HG02970 (cell line): Measurements from ENCODE around the gene NFYC.

Experiments used
- ATAC-seq: cut with Tn5 transposase; IDR thresholded peaks from one replicate; pipeline ENCODE4 v1.9.1; 2021; ENCODE audit warnings: mild to moderate bottlenecking, moderate library complexity, moderate number of reproducible peaks; ENCODE audit not compliant: unreplicated experiment, low FRiP score

NFYC gene

DNA sequence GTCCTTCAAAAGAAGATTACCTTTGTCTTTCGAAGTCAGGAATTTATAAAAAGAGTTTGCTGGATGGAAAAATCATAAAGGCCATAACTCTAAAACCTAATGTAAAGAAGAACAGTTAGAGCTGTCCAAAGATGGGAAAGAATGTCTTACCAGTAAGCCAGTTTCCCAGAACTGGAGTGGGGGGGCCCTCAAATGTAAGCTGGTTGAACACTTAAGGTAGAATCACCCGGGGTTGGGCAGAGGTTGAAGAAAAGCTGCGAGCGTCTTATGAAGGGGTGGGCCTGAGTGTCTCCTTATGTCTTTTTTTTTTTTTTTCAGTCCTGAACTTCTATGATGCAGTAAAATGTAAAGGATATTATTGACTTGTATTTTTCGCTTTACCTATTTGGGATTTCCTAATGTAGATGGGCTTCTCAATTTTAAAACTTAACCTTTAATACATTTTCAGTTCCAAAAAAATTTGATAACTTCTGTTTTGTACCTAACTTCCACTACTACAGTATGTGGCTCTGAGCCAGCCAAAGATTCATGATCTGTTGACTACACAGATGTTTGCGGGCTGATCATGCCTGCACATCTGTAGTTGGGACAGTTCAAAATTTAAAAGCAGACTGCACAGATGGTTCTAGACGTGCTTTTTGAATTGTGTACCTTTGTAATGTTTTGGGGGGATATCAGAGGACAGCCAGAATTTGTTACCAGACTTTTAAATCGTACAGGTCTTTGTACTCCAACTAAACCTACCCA lies 43.6 kb downstream of the NFYC start:
- ATAC-seq = no peak

DNA sequence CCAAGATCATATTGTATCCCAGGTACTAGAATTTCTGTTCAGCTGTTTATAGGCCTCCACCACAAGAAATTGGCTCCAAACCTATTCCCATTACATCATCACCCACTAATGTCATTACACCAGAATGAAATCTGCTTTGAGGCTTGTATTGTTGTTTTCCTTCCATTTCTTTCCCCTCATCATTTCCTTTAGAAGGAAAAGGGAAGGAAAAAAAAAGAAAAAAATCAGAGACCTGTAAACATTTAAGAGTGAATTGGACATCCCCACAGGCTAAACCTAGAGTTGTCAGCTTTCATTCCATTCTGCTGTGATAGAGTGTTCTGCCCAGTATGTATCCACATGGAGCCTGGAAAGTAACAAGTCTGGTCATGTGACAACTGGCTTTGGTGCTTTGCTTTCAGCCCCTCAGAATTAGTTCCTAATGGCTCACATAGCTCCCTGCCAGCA lies 44.6 kb downstream of the NFYC start:
- ATAC-seq = no peak

DNA sequence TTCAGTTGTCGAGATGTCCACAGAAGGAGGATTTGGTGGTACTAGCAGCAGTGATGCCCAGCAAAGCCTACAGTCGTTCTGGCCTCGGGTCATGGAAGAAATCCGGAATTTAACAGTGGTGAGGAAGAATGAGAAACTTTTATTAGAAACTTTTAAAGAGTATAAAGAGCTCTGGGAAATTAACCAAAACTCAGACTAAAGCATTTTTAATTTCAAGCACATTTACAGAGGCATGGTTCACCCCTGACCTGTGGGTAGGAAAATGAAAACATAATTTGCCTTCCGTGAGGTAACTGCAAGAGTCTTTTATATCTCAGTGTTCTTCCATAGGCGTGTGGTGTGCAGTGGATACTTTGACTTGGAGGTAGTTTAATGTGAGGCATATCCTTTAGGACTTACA lies 47.3 kb downstream of the NFYC start:
- no peak for ATAC-seq

DNA sequence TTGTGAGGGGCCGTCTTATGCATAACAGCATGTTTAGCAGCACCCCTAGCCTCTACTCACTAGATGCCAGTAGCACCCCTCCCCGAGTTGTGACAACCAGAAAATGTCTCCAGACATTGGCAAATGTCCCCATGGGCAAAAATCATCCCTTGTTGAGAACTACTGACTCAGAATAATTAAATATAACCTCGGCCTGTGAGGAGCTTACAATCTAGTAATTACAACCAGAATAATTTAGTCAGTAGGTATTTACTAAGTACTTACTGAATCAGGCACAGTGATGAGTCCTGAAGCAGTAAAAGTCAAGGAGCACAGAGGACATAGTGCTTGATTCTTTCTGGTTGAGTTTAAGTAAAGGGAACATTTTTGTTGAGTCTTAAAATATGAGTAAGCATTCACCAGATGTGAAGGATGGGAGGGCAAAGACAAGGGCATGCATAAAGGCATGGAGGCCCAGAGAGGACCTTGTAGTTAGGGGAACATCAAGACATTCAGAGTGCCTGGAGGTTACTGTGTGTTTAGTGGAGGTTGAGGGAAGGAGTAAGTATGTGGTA lies 48.0 kb downstream of the NFYC start:
- no peak for ATAC-seq

DNA sequence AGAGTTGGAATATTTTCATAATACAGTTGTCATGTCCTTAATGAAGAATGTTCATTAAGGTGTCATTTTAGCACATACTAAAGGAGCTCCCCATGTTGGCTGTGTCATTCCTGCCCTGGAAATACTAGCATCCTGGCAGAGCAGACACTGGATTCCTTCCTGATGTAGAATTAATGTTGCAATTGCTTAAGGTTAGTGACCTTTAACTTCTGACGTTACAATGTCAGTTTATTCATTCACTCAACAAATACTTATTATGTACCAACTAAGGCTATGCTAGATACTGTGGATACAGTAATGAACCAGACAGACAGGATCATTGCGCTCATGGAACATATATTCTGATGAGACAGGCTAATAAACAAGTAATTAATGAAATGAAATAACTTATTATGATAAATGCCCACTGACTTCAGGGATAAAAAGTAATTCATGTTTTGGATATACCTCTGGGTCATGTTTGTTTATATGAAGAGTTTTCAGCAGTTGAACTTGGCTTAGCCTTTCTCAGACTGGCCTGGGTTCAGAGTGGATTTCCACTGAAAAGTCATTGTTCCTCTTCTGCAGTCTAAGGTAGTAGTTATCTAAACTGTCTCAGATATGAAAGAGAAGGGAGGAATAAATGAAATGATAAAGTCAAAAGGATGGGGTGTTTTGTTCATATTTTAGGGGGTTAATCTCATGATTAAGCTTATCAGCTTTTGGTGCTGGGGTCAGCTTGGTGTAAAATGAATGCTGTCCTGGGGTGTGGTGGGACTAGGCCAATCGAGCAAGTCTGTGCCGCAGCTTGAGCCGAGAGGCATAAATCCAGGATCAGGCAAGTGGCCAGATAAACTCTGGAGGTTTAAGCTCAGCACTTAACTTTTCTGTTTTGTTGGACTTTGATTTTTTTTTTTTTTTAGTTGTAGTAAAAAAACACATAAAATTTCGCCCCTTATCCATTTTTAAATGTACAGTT lies 48.8 kb downstream of the NFYC start:
- no peak for ATAC-seq

DNA sequence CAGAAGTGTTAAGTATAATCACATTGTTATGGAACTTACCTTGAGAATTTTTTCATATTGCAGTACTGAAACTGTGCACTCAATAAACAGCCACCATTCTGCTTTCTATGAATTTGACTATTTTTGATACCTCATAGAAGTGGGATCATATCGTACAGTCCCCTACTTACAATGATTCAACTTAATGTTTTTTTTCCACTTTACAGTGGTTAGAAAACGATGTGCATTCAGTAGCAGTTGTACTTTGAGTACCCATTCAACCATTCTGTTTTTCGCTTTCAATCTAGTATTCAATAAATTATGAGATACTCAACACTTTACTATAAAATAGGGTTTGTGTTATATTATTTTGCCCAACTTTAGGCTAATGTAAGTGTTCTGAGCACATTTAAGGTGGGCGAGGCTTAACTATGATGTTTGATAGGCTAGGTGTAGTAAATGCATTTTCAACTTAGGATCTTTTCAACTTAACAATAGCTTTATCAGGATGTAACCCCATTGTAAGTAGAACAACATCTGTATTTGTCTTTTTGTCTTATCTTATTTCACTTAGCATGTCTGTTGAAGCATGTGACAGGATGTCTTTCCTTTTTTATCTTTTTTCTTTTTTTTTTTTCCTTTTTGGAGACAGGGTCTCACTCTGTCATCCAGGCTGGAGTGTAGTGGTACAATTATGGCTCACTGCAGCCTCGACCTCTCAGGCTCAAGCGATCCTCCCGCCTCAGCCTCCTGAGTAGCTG lies 49.7 kb downstream of the NFYC start:
- no peak for ATAC-seq

DNA sequence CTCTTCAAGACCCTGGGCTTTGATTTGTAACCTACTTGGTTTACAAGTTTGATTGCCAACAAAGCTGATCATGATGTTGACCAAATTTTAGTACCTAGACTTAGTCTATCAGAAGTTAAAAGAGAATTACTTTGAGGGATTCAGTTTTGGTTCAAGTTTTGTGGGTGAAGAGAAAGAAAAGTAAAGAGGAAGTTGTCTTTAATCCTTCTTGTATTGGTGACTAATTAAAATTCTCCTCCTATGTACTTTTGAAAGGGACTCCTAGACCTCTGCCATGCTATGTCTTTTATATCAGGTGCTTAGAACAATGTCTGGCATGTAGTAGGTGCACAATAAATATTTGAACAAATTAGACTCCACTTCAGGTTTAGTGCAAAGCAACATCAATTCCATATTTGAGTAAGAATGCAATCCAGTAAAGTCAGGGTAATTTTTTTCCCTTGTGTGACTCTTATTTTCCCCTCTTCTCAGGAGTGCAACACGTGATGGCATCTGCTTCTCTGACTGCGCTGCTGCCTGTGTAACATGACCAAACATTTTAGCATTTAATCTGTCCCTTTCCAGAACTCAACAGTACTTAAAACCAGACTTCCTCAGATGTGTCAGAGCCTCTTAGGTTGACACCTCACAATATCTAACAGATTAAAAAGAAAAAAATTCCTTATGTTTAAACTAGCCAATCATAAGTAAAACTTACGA lies 51.0 kb downstream of the NFYC start:
- ATAC-seq = no peak

DNA sequence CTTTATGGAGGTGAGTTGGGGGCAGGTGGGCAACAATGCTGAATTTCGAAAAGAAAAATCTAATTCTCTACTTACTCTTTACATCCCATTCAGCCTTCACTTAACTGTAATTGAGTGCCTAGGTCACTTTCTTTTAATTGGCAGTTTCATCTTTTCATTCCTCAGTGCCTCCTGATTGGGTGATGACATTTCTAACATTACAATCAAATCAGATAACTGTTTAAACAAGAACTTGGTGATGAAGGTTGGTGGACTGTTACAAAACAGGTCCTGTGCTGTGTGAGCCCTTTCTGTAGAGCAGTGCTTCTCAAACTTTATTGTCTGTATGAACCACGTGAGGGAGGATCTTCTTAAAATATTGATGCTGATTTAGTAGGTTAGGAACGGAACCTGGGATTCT lies 51.9 kb downstream of the NFYC start:
- no peak for ATAC-seq

DNA sequence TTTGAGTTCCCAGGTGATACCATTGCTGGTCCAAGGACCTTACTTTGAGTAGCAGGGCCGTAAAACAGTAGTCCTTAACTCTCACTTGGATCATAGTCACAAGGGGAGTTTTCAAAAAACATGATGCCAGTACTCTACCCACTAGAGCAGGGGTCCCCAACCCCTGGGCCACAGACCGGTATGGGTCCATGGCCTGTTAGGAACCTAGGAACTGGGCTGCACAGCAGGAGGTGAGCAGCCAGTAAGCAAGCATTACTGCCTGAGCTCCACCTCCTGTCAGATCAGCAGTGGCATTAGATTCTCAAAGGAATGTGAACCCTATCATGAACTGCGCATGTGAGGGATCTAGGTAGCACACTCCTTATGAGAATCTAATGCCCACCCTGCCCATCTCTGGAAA lies 52.4 kb downstream of the NFYC start:
- no peak for ATAC-seq

DNA sequence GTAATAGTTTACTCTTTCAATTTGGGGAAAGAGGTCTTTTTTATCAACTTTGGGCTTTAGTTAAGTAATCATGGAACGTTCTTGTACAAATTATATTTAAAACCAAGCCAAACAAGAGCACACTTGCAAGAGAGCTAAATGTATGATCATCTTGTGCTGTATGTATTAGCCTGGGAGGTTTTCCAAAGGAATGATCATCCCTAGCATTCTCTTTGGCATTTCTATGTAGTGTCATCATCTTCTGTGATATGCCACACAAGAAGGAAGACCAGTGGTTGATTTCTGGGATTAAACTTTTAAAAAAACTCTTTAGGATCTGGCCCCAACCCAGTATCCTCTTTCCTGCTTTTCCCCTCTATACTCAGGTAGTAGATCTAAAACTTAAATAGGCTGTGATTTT lies 53.7 kb downstream of the NFYC start:
- no peak for ATAC-seq

DNA sequence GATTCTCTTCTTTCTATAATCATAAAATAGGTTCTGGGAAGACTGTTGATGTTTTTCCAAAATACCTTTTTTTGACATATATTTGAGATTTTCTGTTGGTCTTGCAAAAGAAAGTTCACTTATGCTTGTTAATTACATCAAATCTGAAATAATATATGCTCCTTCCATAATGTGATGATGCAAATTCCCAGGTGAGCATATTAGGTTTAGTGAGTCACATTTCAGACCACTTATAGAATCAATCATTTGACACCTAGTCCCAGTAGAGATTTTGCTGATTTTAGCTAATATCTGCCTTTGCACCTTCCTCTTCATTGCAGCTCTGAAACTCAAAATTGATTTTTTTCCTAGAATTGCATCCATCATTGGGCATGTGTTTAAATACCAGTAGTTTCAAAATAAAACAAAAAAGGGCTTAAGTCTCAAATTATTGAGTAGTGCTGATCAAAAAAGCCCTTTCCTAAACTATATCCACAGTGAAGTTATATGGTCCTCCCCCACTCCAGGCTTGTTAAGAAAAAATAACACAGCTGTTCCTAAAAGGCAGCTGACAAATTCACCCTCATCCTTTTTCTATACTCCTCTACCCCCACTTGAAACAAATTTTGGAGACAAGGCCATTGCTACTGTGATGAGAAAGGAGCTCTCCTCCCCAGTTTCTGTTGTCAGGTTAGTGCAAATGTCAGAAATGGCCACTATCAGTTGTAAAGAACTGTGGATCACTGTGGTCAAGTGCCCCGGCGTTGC lies 55.0 kb downstream of the NFYC start:
- ATAC-seq = no peak

DNA sequence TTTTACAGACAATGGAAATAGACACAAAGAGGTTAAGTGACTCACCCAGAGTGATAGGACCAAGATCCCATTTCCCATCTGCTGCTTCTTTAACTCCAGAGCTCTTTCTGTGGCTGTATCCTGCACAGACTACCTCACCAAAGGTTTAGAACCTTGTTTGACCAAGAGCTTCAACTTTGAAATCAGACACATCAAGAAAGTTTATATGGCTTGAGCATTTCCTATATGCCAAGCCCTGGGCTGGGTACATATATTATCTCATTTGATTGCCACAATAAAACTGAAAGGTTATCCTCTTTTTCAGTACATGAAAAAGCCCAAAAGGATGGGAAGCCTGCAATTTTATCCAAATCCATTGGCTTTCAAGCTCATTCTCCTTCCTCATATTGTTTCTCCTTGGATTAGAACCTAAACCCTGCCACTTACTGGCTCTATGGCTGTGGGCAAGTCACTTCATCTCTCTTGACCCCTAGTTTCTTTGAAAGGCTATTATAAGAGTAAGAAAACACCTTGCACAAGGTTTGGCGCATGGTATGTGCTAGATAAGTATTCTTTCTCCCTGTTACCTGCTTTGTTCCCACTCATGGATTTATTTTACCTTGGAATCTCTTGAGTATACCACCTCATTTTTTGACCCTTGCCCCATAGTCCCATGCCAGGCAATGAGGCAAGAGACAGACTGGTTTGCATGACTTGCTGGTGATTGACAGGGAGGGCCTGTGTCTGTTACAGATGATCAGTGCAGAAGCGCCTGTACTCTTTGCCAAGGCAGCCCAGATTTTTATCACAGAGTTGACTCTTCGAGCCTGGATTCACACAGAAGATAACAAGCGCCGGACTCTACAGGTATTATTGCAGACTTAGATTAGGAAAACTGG lies 57.6 kb downstream of the NFYC start:
- ATAC-seq = no peak

DNA sequence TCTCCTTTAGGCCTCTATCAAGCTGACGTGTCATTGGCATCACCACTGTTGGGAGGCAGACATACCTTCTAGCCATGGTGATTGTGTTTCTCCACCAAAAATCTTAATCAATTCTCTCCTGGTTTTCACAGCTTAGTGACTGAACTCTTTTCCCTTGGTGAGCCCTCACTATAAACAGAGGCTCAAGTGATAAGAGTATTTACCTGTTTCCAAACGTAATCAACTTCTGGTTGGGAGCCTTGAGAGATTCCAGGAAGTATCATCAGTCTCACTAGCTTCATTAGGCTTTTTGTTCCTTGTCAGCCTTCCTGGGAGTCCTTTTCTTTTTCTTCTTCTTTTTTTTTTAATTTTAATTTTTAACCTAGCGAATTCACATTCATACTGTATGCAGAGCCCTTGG lies 58.3 kb downstream of the NFYC start:
- ATAC-seq = no peak

DNA sequence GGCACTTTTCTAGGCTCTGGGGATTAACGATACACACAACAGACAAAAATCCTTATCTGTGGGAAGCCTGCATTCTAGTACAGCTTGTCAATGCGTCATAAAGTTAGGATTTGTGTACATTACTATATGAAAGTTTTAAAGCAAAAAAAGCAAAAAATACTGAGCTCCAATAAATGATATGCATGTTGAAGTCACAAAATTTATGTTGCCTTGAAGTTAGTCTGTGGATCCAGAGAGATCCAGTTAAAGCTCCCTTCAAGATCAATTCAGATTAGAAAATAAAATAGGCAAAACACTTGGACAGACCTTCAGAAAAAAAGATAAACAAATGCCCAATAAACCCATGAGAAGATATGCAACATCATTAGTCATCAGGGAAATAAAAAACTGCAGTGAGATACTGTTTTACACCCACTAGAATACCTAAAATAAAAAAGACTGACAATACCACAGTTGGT lies 59.0 kb downstream of the NFYC start:
- ATAC-seq = no peak

DNA sequence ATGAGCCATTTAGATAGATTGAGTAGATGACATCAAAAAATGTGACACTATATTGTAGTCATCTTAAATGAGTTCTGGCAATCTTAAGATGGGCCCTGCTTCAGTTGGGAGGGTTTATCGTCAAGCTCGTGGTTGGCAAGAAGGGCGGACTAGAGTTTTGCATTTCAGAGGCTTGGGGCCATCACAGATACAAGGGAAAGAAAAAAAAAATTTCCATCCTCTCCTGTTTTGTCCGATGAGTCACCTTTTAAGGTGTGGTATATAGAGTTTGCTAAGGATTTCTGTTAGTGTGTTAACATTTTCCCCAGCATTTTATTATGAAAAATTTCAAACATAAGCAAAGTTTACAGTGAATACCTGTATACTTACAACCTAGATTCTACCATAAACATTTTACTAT lies 60.3 kb downstream of the NFYC start:
- ATAC-seq = no peak

DNA sequence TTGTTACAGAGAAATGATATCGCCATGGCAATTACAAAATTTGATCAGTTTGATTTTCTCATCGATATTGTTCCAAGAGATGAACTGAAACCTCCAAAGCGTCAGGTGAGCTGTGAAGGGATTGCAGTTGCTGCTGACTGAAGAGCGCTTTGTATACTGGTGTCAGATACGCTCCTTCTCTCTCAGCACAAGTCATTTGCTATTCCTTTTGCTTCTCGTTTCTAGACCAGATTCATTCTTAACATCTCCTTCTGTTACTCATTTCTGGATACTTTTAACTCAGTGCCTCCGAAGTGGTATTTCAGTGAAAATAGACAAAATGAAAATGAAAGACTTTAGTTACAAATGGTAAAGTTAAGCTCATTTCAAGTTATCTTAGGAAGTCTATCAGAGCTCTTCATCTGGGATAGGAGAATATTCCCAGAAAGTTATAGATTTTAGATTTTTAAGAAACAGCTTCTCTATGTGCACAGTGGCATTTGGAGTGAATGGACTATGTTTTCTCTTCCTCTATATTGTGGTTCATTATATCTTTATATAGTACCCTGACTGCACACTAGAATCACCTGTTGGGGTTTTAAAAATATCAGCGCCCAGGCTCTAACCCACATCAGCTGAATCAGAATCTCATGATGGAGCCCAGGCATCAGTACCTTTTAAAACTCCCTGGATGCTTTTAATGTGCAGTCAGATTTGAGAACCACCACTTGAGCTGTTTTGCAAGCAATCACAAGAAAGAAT lies 61.8 kb downstream of the NFYC start:
- ATAC-seq = no peak

DNA sequence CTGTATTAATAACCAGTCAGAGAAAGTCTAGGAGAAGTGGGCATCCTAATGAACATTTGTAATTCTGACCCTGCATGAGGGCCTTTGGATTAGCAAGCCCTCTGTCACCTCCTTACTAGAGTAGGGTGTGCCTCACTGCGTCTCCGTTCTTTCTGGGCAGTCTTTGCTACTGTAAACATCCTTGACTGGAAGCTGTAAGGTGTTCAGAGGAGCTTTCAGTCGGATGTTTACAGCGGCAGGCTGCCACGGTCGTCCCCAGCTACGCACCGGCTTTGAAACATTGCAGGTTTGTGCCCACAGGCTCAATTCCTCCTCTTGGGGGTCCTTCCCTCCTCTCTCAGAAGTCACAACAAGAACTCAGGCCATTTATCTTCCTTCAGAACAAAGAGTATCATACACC lies 62.7 kb downstream of the NFYC start:
- ATAC-seq = no peak

DNA sequence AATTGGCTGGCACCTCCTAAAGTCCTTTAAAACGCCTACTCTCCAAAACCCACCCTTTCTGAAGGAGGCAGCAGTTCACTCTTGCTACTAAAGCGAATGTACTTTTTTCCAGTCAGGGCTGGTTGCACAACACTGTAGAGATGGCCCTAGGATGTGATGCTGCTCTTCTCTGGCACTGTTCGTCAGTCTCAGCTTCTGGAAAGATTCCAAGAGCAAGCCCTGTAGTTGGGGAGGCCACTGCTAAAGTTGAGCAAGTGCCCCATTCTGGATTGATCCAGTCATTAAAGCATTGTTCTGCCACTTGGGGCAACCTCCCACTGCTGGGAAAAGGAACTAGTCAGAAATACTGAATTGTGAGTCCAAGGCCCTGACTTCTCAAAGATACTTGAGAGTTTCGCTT lies 63.6 kb downstream of the NFYC start:
- ATAC-seq = no peak
